ENCODE measurements around the gene CNN2. TPM values are rescaled to one million over a fixed set of nuclear protein-coding genes. Genes with fewer than 3 reads are reported as not detected.

The CNN2 gene
- total RNA-seq, 4 donors from 2014 or later = 2.2 to 10.1 (median 4.1) TPM

GRCh38 chr19:1041272-1041834 is 14.9 kb downstream of the CNN2 start:
- intact Hi-C loops (cut with DNase I; ENCODE audit: low total_unique reads) = loop anchor here (1.0 to 2.0 kb wide), 2 partner anchors 20 to 61 kb away; partner anchors contain the start of genes GPX4, RNU6-2 and TMEM259
- TF ChIP-seq POLR2A (IDR thresholded peaks at IDR 0.05) = no peak
- TF ChIP-seq CTCF (IDR thresholded peaks at IDR 0.05 in 4 of 5, conservative IDR thresholded peaks at IDR 0.05 in 1 of 5) = no peak

DNA sequence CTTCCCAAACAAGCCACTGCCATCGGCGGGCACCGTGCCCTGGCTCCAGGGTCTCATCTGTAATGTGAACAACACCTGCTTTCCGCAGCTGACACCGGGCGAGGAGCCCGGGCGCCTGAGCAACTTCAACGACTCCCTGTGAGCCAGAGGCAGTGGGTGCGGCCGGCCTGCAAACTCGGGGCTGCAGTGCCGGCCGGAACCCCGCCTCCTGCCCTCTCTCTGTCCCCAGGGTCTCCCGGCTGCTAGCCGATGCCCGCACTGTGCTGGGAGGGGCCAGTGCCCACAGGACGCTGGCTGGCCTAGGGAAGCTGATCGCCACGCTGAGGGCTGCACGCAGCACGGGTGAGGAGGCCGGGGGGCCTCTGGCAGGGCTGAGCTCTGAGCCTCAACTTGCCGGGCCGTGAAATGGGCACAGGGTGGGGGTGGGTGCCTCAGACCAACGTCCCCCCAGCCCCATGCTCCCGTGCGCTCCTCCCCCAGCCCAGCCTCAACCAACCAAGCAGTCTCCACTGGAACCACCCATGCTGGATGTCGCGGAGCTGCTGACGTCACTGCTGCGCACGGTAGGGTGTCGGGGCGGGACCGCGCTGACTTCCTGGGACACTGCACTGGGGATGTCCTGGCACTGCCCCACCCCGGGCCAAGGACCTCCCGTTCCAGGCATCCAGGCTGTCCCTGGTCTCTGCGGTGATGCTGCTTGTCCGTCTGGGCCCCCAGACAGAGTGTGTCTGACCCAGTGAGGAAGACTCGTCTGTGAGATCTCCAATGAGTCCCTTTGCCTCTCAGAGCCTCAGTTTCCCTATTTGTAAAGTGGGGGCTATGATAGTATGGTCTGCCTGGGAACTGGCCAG is 15.7 kb downstream of the CNN2 start:
- peak; percentile 39 to 42 for ATAC-seq
- Histone ChIP-seq H3K4me3 (peak overlapping the region; percentile 47 to 68 (median 58)), H3K36me3 (peaks cover 0 to 11% of the 10 kb centered on the region in 2 donors), H3K27ac (peak overlapping the region; percentile 79 to 87 (median 82)), H3K9me3 (no peaks in the 10 kb centered on the region), H3K27me3 (no peaks in the 10 kb centered on the region), H3K4me1 (peaks cover 25 to 29% of the 10 kb centered on the region in 2 donors)
- in situ Hi-C loops (cut with MboI; ENCODE audit: low sequenced_read_pairs in 4 of 4) (no loop called here), intact Hi-C loops (cut with DNase I; ENCODE audit: low total_unique reads) (loop anchor here (1.0 to 2.0 kb wide), 2 partner anchors 21 to 61 kb away; partner anchors contain the start of genes GPX4, RNU6-2 and TMEM259)
- peak; percentile 89 to 95 for DNase-seq
- TF ChIP-seq CTCF (IDR thresholded peaks at IDR 0.05 in 4 of 5, conservative IDR thresholded peaks at IDR 0.05 in 1 of 5) (no peak), POLR2A (IDR thresholded peaks at IDR 0.05) (peak in 1 of 2 donors; percentile 14)

More at GRCh38 chr19:1041272-1041834, 14.9 kb downstream of the CNN2 start:
- Histone ChIP-seq H3K9me3 (no peaks in the 10 kb centered on the region), H3K36me3 (peaks cover 0 to 4% of the 10 kb centered on the region in 2 donors), H3K27me3 (no peaks in the 10 kb centered on the region), H3K4me1 (peaks cover 25 to 29% of the 10 kb centered on the region in 2 donors), H3K4me3 (peak overlapping the region; percentile 47 to 68 (median 58)), H3K27ac (peak overlapping the region; percentile 79 to 87 (median 82))
- DNase-seq = no peak
- in situ Hi-C loops (cut with MboI; ENCODE audit: low sequenced_read_pairs in 4 of 4) = no loop called here
- peak; percentile 22 to 30 for ATAC-seq

- ATAC-seq = no peak
- Histone ChIP-seq H3K27ac (peak overlapping the region in 3 of 4 donors; percentile 79 to 87 (median 85)), H3K4me3 (peak overlapping the region in 2 of 4 donors; percentile 47 to 68), H3K9me3 (no peaks in the 10 kb centered on the region), H3K27me3 (no peaks in the 10 kb centered on the region), H3K4me1 (peaks cover 25 to 29% of the 10 kb centered on the region in 2 donors), H3K36me3 (peaks cover 0 to 12% of the 10 kb centered on the region in 2 donors)
- DNase-seq = no peak
- TF ChIP-seq POLR2A (IDR thresholded peaks at IDR 0.05) (no peak), CTCF (IDR thresholded peaks at IDR 0.05 in 4 of 5, conservative IDR thresholded peaks at IDR 0.05 in 1 of 5) (no peak)
- in situ Hi-C loops (cut with MboI; ENCODE audit: low sequenced_read_pairs in 4 of 4) (no loop called here), intact Hi-C loops (cut with DNase I; ENCODE audit: low total_unique reads) (no loop called here)
Measured at GRCh38 chr19:1042689-1043511, 16.5 kb downstream of the CNN2 start.

- Histone ChIP-seq H3K27me3 (no peaks in the 10 kb centered on the region), H3K4me1 (peaks cover 20 to 23% of the 10 kb centered on the region in 2 donors), H3K4me3 (no peak overlapping the region), H3K36me3 (peaks cover 0 to 12% of the 10 kb centered on the region in 2 donors), H3K9me3 (no peaks in the 10 kb centered on the region), H3K27ac (no peak overlapping the region)
- no peak for ATAC-seq
- TF ChIP-seq CTCF (IDR thresholded peaks at IDR 0.05 in 4 of 5, conservative IDR thresholded peaks at IDR 0.05 in 1 of 5) = no peak
- TF ChIP-seq POLR2A (IDR thresholded peaks at IDR 0.05) = no peak
- intact Hi-C loops (cut with DNase I; ENCODE audit: low total_unique reads) (no loop called here), in situ Hi-C loops (cut with MboI; ENCODE audit: low sequenced_read_pairs in 4 of 4) (no loop called here)
- peak in 1 of 2 donors; percentile 57 for DNase-seq
Measured at GRCh38 chr19:1045247-1045603, 18.8 kb downstream of the CNN2 start.

Measured in gastrocnemius medialis (tissue), 4 donors.